Ovary (tissue), 3 donors: ENCODE measurements around the gene BLOC1S5.

Source experiments
- CTCF ChIP-seq, 3 donors: fragments of 450-650 bp in 2 of 3; fragments of 200-600 bp in 1 of 3; IDR thresholded peaks; one replicate each; pipeline versions ENCODE4 v1.5.1 to v1.8.0; 2016 to 2022; ENCODE audit warnings: antibody characterized with exemption in 3 of 3, mild to moderate bottlenecking in 1 of 3
- POLR2A ChIP-seq: fragments of 450-650 bp; IDR thresholded peaks from one replicate; pipeline ENCODE4 v1.6.1; 2017; ENCODE audit warnings: antibody characterized with exemption, mild to moderate bottlenecking, moderate library complexity
- donor health status: DM: no; HTN: no; CAD: no.

GRCh38 chr6:7979831-7980230 is 84.4 kb downstream of the BLOC1S5 start:
- TF ChIP-seq CTCF (IDR thresholded peaks at IDR 0.05) (no peak), POLR2A (no peak)
